NCI-H1694 treated with DMSO at 0.1 percent for 48 hours (cell line): ENCODE measurements around the gene ATOH7.
"Not testable (repeated sequence)": the region's sequence is repeated elsewhere in the genome, so short reads cannot be mapped to it uniquely, and the experiment has no call there.

Experiments
- DNase-seq: peaks from one replicate; lab custom pipeline; 2025; lab: John Stamatoyannopoulos, UW

The ATOH7 gene

DNA sequence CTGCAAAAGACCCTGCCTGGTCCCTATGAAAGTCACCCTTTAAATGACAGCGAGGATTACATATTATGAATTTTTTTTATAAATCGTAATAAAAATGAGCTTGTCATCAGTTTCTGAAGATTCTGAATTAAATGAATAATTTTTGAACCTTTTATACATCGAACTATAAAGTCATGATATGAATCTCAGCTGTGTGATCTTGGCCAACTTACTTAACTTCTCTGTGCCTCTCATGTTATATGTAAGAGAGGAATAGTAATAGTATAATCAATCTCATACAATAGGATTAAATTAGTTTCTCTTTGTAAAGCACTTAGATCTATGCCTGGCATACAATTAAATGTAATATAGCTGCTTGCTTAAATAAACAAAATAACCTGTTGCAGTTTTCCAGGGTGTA, 5.3 kb upstream of the ATOH7 start:
- no peak for DNase-seq

DNA sequence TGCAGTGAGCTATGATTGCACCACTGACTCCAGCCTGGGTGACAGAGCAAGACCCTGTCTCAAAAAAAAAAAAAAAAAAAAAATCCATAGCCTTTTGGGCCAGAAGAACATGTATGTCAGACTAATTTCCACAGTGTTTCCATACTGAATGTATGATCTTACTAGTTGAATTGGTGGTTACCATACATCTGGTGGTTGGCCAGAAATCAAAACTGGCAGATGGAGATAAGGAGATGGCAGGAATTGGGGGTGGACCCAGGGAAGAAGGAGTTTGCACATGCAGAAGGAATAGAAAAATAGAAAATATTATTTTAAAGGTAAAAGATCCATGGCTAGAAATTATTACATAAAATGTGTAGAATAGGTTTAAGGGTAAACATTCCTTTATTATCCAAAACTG, 3.7 kb upstream of the ATOH7 start:
- DNase-seq = peak; percentile 59

DNA sequence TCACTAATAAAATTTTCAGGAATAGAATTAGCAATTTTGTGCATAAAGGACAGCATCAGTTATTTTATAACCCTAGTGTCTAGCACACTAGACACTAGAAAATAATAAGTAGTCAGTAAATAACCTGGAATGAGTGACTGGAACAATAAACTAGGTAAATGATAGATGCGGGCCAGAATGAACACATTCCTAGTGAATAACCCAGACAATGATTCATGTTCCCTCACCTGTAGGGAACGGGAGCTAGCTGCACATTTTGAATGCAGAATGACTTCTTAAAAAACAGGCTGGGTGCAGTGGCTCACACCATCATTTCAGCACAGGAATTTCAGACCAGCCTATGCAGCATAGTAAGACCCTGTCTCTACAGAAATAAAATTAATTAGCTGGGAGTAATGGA, 3.2 kb upstream of the ATOH7 start:
- no peak for DNase-seq

DNA sequence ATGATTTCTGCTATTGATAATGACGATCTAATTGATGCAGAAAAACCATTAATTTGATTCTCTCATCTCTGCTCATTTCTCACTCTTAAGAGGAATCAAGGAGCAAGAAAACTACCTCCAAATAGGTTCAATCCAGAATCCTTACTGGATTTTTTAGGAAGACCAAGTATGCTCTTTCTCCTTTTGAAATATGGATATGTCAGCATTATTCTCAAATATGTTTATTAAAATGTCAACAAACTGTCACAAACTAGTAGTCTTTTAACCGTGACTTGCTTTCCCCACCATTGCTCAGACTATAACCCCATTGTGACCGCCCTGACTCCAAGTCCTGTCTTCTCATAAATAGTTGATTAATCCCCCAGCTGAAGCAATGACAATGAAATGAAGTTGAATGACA, 1.1 kb upstream of the ATOH7 start:
- DNase-seq = no peak

DNA sequence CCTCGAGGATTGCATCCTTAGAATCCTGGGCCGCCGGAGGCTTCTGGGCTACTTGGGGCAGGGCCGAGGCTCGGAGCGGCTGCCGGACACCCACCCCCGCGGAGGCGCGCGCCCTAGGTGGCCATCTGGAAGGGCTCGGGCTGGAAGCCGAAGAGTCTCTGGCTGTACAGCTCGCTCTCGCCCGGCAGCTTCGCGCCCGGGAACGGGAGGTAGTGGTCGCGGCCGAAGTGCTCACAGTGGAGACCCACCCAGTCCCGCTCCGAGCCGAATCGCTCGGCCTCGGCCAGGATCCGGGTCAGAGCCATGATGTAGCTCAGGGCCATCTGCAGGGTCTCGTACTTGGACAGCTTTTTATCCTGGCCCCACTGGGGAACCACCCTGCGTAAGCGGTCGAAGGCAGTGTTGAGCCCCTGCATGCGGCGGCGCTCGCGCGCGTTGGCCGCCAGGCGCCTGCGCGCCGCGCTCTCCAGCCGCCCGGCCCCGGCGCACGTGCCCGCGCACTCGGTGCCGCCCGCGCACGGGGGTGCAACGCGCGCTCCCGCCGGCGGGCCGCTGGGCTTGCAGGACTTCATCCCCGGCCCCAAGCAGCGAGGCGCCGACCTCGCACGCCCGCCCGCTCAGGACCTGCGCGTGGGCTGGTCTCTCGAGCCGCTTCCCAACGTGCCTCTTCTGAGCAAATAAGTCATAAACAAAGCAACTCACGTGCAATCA, 652 bp downstream of the ATOH7 start:
- no peak for DNase-seq

DNA sequence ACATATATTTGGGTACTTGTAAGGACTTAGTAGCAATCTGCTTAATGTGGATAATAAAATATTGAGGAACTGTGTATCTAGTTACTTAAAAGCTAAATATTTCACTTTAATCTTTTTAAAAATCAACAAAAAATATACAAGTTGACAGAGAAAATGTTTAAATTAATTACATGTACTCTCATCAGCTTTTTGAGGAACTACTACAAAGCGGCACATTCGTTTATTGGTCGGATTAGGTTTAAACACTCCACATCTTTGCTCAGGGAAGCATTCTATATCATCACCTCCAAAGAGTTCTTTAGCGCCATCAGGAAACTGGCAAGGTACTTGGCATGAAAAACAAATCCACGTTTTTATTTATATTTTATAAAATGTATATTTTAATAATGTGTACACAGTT, 1.6 kb downstream of the ATOH7 start:
- no peak for DNase-seq

DNA sequence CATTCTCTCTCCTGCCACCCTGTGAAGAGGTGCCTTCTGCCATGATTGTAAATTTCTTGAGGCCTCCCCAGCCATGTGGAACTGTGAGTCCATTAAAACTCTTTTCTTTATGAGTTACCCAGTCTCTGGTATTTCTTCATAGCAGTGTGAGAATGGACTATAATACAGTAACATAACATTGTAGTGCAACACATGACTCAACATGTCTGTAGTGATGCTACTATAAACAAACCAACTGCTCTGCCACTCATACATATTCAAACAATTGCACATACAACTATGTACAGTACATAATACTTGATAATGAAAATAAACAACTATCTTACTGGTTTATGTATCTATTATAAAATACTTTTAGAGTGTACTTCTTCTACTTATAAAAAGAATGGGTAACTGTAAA, 7.1 kb downstream of the ATOH7 start:
- no peak for DNase-seq

DNA sequence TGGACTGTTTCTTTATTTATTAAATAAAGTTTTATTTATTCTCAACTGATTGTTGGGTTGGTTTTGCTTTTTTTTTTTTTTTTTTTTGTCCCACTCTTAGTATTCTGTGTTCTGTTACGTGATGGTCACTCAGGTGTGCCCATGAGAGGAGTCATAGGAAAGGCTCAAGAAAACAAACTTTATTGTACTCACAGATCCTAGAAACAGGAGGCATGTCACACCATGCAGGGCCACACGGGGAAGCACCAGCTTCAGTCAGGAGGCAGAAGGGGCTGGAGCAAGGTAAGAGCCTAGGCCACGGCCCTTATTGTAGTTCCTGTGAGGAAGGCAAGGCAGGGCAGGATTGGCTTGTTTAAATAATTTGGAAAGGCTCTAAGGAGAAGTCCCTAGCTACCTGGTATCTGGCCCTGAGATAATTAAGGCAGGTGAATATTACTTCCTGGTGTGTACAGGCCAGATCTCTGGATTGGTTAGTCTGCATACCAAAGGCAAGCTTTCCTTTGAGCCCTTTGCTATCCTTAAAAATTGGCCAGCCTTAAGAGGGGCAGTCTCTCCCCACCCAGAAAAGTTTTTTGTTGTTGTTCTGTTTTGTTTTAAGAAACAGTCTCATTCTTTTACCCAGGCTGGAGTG, 8.3 kb downstream of the ATOH7 start:
- no peak for DNase-seq

DNA sequence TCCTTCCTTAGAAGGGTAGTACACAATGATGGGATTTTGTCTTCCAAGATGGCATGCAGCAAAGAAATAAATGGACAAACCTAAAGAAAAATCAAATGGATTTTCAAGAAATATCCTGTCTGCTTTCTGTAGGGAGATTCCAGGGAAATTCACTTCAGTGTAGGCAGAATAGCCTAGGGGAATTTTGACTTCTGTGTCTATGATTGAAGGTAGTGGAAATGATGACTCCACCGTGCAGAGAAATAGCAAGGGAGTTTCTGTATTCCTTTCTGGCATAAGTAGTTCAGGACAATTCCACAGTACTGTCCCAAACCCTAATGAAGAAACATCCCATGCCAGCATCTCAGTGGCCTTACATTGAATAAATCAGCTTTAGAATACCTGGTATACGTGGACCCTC, 9.5 kb downstream of the ATOH7 start:
- DNase-seq = no peak

DNA sequence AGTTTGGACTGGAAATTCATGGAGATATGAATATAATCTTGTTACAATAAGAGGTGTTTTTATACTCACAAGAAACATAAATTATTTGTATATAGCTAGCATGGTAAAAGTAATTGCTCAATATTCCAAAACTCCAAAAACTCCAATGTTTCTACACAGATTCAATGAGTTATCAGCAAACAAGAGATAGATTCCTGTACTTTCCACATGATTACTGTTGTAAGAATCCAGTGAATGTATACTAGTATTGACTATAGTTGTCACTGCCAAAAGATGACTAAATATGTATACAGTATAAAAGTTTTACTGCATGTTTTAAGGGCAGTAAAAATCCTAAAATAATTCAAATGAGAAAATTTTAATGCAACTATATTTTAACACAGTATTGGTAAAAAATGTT, 10.7 kb downstream of the ATOH7 start:
- DNase-seq = no peak

DNA sequence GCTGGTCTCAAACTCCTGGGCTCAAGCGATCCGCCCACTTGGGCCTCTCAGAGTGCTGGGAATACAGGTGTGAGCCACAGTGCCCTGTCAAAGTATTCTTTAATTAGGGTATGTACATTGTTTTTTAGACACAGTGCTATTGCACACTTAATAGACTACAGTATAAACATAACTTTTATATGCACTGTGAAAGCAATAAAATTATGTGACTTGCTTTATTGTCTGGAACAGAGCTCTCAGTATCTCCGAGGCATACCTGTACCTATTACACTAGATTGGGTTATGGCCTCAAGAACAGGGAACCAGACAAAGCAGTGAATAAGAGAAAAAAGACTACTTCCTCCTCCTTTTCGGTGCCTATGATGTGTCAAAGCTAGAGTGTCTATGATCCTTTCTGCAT, 13.1 kb downstream of the ATOH7 start:
- no peak for DNase-seq

DNA sequence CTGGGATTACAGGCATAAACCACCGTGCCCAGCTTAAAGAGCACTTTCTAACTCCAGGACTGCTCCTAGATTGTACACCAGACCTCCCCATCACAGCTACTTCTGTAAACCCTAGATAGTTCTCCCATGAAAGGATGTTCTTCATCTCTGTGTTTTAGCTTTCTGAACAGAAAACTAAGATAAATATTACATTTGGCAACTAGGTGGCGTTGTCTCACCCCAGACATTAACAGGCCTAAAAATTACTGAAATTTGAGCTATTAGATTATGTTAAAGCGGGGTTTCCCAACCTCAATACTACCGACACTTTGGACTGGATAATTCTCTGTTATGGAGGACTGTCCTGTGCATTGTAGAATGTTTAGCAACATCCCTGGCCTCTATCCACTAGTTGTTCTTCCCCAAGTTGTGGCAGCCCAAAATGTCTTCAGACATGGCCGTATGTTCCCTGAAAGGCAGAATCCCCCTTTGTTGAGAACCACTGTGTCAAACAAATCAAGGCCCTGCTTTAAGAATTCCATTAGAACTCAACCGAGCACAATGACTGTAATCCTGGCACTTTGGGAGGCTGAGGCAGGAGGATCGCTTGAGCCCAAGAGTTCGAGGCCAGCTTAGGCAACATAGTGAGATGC, 19.1 kb downstream of the ATOH7 start:
- peak; percentile 20 for DNase-seq

DNA sequence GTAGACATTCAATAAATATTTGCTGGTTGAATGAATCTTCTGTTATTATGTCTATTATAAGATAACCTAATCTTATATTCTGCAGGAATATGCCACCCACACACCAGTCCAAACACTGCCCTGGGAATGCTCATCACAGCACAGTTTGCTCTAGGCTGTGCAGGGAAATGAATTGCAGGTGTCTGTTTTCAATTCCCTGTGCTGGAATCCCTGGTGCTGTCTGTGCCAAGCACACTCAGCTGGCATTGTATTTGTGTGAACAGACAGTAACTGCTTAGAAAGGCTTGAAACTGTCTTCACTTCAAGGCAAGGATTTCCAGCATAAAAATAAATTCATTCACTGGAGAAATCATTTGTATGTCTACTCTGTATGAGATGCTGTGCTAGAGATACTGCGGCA, 20.2 kb downstream of the ATOH7 start:
- no peak for DNase-seq

DNA sequence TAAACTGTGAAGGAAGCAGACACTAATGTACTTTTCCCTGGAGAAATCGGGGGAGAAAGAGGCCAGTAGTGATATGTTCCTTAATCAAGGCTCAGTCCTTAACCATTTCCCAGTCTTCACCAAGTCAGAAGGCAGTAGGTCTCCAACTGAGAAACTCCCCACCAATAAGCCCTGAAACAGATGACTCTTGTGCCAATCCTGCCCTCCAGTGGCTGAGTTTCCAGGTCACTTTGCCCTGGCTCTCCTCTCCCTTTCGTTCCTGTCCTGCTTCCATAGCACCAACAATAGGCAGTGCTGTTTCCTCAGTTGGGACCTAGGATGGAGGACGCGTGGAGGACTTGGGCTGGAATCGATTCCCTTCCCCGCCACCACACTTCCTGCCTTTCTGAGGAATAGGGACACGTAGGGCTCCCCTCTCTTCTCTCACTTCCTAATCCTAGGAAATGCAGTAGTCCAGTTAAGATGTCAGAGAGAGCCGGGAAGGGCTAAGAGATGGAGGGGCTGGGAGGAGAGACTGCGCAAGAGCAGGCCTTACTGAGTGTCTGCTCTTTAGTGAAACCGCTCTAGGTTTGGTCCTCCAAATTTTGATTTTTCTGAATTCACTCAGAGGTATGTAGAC, 23.4 kb downstream of the ATOH7 start:
- peak; percentile 5 for DNase-seq

DNA sequence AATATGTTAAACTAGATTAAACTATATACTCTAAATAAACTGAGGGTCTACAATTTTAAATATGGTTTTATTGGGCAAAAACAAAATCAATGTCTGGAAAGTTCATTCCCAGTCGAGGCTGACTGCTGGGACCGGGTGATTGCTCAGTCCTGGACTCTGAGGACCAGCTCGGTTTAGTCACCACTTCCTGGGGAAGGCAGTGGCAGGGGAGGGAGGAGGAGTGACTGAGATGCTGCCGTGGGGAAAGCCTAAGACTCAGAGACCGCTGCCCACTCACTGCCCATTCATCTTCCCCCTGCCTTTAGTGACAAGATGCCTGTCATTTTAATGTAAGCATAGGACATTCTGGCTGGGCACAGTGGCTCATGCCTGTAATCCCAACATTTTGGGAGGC, 29.0 kb downstream of the ATOH7 start:
- no peak for DNase-seq

DNA sequence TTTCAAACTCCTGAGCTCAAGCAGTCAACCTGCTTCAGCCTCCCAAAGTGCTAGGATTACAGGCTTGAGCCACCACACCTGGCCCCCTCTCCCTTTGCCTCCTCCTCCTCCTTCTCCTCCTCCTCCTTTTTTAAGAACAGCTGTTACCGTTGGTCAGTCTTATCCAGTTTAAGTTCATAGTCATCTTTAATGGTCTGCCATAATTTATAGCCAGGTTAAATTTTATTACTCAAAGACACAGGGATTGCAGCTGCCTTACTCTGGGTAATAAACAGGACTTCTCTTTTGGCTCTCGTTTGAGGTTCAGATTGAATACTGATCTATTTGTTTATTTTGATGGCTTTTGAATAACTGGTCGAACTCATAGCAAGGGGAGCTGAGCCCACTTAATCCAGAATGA, 35.2 kb downstream of the ATOH7 start:
- no peak for DNase-seq

DNA sequence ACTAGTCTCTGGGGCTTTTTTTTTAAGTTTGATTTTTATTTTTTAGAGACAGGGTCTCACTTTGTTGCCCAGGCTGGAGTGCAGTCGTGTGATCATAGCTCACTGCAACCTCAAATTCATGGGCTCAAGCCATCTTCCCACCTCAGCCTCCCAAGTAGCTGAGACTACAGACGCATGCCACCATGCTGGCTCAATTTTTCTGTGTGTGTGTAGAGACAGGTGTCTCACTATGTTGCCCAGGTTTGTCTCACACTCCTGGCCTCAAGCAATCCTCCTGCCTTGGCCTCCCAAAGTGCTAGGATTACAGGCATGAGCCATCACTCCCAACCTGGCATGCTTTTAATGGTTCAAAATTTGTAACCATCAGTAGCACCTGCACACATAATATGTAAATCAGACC, 36.1 kb downstream of the ATOH7 start:
- DNase-seq = not testable (repeated sequence)

DNA sequence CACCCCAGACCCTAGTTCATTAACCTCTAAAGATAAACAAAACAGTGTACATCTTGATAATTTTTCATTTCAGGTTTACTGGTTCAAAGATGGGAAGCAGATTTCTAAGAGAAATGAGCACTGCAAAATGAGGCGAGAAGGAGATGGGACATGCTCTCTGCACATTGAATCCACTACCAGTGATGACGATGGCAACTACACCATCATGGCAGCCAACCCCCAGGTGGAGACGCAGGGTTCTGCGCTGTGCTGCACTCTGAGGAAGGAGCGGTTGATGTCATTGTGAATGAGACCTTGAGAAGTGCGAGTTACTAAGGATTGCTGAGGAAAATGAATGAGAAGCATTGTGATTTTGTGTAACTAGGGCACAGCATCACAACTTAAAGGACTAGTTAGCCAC, 37.6 kb downstream of the ATOH7 start:
- no peak for DNase-seq

DNA sequence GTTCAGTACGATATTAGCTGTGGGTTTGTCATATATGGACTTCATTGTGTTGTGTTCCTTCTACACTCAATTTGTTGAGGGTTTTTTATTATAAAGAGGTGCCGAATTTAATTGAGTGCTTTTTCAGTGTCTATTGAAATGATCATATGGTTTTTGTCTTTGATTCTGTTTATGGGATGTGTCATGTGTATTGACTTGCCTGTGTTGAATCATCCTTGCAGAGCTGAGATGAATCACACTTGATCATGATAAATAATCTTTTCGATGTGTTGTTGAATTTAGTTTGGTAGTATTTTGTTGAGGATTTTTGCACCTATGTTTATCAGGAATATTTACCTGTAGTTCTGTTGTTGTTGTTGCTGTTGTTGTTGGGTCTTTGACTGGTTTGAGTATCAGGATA, 39.8 kb downstream of the ATOH7 start:
- DNase-seq = no peak

DNA sequence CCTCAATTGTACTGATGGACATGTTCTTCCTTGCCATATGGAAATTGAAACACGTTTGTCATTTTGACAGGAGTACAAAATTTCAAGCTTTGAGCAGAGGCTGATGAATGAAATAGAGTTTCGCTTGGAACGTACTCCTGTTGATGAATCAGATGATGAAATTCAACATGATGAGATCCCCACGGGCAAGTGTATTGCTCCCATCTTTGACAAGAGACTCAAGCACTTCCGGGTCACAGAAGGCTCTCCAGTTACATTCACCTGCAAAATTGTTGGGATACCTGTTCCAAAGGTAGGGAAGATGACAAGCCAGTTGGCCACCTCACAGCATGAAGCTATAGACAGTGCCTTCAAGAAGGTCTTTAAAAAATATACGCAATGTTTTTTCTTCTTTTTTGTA, 43.1 kb downstream of the ATOH7 start:
- no peak for DNase-seq

DNA sequence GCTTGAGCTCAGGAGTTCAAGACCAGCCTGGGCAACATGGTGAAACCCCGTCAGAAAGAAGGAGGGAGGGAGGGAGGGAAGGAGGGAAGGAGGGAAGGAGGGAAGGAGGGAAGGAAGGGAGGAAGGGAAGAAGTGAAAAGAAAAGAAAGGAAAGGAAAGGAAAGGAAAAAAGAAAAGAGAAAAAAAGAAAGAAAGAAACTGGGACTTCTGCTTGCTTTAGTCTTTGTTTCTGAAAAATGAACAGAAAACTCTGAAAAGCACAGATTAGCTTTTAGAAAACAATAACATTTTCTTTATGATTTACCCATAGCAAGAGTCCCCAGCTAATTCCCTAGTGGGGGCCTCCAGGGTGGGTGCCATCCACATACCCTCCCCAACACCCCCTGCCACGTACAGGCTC, 46.8 kb downstream of the ATOH7 start:
- DNase-seq = no peak

DNA sequence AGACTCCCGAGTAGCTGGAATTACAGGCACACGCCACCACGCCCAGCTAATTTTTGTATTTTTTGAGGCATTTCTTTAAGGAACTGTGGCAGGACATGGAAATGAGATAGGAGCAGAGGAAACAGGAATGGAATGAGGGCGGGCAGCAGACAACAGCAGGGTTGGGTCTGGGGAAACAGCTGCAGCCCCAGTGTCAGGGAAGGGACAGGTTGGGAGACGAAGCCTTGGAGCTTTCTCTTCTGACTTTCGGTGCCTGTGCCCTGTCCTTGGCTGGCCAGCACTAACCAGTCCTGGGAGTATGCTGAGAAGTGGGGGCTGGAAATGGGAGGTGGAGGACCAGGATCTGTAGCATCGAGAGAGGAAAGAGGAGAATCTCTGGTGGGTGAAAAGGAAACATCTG, 47.4 kb downstream of the ATOH7 start:
- no peak for DNase-seq
